ENCODE data around the gene ASPHD2. TPM values are rescaled to one million over a fixed set of nuclear protein-coding genes. Genes with fewer than 3 reads are reported as not detected.

Gene ASPHD2
- total and polyA plus RNA-seq, 2 of the 13 experiments (the other 11 are each of a cell fraction or from before 2014, with no cell fraction given): 0.04 TPM

- TF ChIP-seq, protein P1, sequence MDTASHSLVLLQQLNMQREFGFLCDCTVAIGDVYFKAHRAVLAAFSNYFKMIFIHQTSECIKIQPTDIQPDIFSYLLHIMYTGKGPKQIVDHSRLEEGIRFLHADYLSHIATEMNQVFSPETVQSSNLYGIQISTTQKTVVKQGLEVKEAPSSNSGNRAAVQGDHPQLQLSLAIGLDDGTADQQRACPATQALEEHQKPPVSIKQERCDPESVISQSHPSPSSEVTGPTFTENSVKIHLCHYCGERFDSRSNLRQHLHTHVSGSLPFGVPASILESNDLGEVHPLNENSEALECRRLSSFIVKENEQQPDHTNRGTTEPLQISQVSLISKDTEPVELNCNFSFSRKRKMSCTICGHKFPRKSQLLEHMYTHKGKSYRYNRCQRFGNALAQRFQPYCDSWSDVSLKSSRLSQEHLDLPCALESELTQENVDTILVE (CRISPR knock-in tag; IDR thresholded peaks at IDR 0.05): peak; percentile 92
- TF ChIP-seq HOMEZ (CRISPR knock-in tag; IDR thresholded peaks at IDR 0.05; ENCODE audit: low read depth): peak; percentile 40; the same call in 1 of the 2 replicates
- no peak for TF ChIP-seq ZBTB33 (CRISPR knock-in tag; IDR thresholded peaks at IDR 0.05)
- TF ChIP-seq ZNF598 (CRISPR knock-in tag; IDR thresholded peaks at IDR 0.05; ENCODE audit: borderline replicate concordance): 0 out of 2 replicates have a peak, but pooled peaks have one; percentile 94
- TF ChIP-seq ZNF879 (CRISPR knock-in tag; IDR thresholded peaks at IDR 0.05): no peak
- no peak for TF ChIP-seq CSRNP2 (CRISPR knock-in tag; conservative IDR thresholded peaks at IDR 0.05; ENCODE audit: low read depth)
- TF ChIP-seq, protein P2, sequence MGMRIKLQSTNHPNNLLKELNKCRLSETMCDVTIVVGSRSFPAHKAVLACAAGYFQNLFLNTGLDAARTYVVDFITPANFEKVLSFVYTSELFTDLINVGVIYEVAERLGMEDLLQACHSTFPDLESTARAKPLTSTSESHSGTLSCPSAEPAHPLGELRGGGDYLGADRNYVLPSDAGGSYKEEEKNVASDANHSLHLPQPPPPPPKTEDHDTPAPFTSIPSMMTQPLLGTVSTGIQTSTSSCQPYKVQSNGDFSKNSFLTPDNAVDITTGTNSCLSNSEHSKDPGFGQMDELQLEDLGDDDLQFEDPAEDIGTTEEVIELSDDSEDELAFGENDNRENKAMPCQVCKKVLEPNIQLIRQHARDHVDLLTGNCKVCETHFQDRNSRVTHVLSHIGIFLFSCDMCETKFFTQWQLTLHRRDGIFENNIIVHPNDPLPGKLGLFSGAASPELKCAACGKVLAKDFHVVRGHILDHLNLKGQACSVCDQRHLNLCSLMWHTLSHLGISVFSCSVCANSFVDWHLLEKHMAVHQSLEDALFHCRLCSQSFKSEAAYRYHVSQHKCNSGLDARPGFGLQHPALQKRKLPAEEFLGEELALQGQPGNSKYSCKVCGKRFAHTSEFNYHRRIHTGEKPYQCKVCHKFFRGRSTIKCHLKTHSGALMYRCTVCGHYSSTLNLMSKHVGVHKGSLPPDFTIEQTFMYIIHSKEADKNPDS (CRISPR knock-in tag; IDR thresholded peaks at IDR 0.05): no peak
- TF ChIP-seq RARG (CRISPR knock-in tag; IDR thresholded peaks at IDR 0.05; ENCODE audit: low read depth): no peak
- peak; percentile 59; the same call in 1 of the 2 replicates for TF ChIP-seq LBX2 (CRISPR knock-in tag; IDR thresholded peaks at IDR 0.05; ENCODE audit: borderline replicate concordance)
- TF ChIP-seq ZIK1 (CRISPR knock-in tag; IDR thresholded peaks at IDR 0.05; ENCODE audit: borderline replicate concordance, low read depth): no peak; the same call in 1 of the 2 replicates
- TF ChIP-seq CBX5 (CRISPR knock-in tag; IDR thresholded peaks at IDR 0.05; ENCODE audit: borderline replicate concordance): peak; percentile 72; the same call in 1 of the 2 replicates
- no peak for TF ChIP-seq ZNF446 (CRISPR knock-in tag; IDR thresholded peaks at IDR 0.05)
- TF ChIP-seq ELF1 (CRISPR knock-in tag; IDR thresholded peaks at IDR 0.05): peak; percentile 74
- TF ChIP-seq SRSF9 (IDR thresholded peaks at IDR 0.05; ENCODE audit: borderline replicate concordance, insufficient read depth, low read depth, low read length, poor library complexity, severe bottlenecking): no peak
- no peak for TF ChIP-seq DMTF1 (CRISPR knock-in tag; IDR thresholded peaks at IDR 0.05)
Observed at GRCh38 chr22:26483439-26484359, 54.6 kb downstream of the ASPHD2 start, which contains the start of the genes HPS4 and SRRD (continued).

Data from HepG2 (cell line).